NCI-H2196 (cell line): ENCODE results near the gene CDH1.
"Not testable (repeated sequence)": the region's sequence is repeated elsewhere in the genome, so short reads cannot be mapped to it uniquely, and the experiment has no call there.

Experiments used
- DNase-seq: peaks from one replicate; lab custom pipeline; 2025; ENCODE audit not compliant: unreplicated experiment; lab: John Stamatoyannopoulos, UW

Gene CDH1

GRCh38 chr16:68786685-68787418 is 49.8 kb downstream of the CDH1 start:
- peak; percentile 62 for DNase-seq

- not testable (repeated sequence) for DNase-seq
Measured at GRCh38 chr16:68787419-68787807, 50.3 kb downstream of the CDH1 start.

- DNase-seq, result peak; percentile 2
Measured at GRCh38 chr16:68790130-68790761, 53.2 kb downstream of the CDH1 start.

- no peak for DNase-seq
Measured at GRCh38 chr16:68790944-68791343, 53.9 kb downstream of the CDH1 start.

- no peak for DNase-seq
Measured at GRCh38 chr16:68792465-68793324, 55.6 kb downstream of the CDH1 start.

GRCh38 chr16:68793401-68793857 is 56.3 kb downstream of the CDH1 start:
- DNase-seq, result no peak

GRCh38 chr16:68798398-68798797 is 61.3 kb downstream of the CDH1 start:
- no peak for DNase-seq

- DNase-seq, result peak; percentile 51
Measured at GRCh38 chr16:68800257-68800875, 63.3 kb downstream of the CDH1 start.

- DNase-seq, result no peak
Measured at GRCh38 chr16:68802190-68802589, 65.1 kb downstream of the CDH1 start.

GRCh38 chr16:68806422-68806821 is 69.3 kb downstream of the CDH1 start:
- no peak for DNase-seq

- DNase-seq, result no peak
Measured at GRCh38 chr16:68806981-68807380, 69.9 kb downstream of the CDH1 start.

- DNase-seq, result no peak
Measured at GRCh38 chr16:68814516-68814915, 77.4 kb downstream of the CDH1 start.

- no peak for DNase-seq
Measured at GRCh38 chr16:68823401-68824135, 86.5 kb downstream of the CDH1 start.

GRCh38 chr16:68825427-68825826 is 88.3 kb downstream of the CDH1 start:
- DNase-seq, result no peak

GRCh38 chr16:68826652-68827051 is 89.6 kb downstream of the CDH1 start:
- DNase-seq, result no peak

- DNase-seq, result no peak
Measured at GRCh38 chr16:68833251-68833650, 96.2 kb downstream of the CDH1 start.

- DNase-seq, result no peak
Measured at GRCh38 chr16:68834550-68834949, 97.5 kb downstream of the CDH1 start.

- DNase-seq, result no peak
Measured at GRCh38 chr16:68835970-68836369, 98.9 kb downstream of the CDH1 start.

- DNase-seq, result no peak
Measured at GRCh38 chr16:68839831-68840230, 102.7 kb downstream of the CDH1 start.

- DNase-seq, result not testable (repeated sequence)
Measured at GRCh38 chr16:68842964-68843481, 105.9 kb downstream of the CDH1 start.
